Ovary (tissue), 3 donors: ENCODE data around the gene ALK.

ENCODE experiments used
- CTCF ChIP-seq, 3 donors: fragments of 450-650 bp in 2 of 3; fragments of 200-600 bp in 1 of 3; IDR thresholded peaks; one replicate each; pipeline versions ENCODE4 v1.5.1 to v1.8.0; 2016 to 2022; ENCODE audit warnings: antibody characterized with exemption in 3 of 3, mild to moderate bottlenecking in 1 of 3
- EP300 ChIP-seq: sonication (generic); formaldehyde crosslinking; IDR thresholded peaks from one replicate; pipeline ENCODE4 v1.6.1; 2017; ENCODE audit warnings: antibody characterized with exemption
- POLR2A ChIP-seq: fragments of 450-650 bp; IDR thresholded peaks from one replicate; pipeline ENCODE4 v1.6.1; 2017; ENCODE audit warnings: antibody characterized with exemption, mild to moderate bottlenecking, moderate library complexity
- donor health status: DM: no; HTN: no; CAD: no.

- TF ChIP-seq POLR2A: no peak
- no peak for TF ChIP-seq CTCF (IDR thresholded peaks at IDR 0.05)
- TF ChIP-seq EP300: no peak
Measured at GRCh38 chr2:29917781-29918180, 3.6 kb downstream of the ALK start.
